Stimulated activated CD4-positive, alpha-beta T cell treated with anti-CD3 and anti-CD28 coated beads, TNF-alpha, amount 100 ng/mL, for 24 hours (primary cell): ENCODE results near the gene KCNJ1.

ENCODE experiments used
- DNase-seq, 3 experiments: peaks; one replicate each; pipeline ENCODE4 v3.0.0-alpha.2; 2020; ENCODE audit warnings: low read depth in 3 of 3

Gene KCNJ1

DNA sequence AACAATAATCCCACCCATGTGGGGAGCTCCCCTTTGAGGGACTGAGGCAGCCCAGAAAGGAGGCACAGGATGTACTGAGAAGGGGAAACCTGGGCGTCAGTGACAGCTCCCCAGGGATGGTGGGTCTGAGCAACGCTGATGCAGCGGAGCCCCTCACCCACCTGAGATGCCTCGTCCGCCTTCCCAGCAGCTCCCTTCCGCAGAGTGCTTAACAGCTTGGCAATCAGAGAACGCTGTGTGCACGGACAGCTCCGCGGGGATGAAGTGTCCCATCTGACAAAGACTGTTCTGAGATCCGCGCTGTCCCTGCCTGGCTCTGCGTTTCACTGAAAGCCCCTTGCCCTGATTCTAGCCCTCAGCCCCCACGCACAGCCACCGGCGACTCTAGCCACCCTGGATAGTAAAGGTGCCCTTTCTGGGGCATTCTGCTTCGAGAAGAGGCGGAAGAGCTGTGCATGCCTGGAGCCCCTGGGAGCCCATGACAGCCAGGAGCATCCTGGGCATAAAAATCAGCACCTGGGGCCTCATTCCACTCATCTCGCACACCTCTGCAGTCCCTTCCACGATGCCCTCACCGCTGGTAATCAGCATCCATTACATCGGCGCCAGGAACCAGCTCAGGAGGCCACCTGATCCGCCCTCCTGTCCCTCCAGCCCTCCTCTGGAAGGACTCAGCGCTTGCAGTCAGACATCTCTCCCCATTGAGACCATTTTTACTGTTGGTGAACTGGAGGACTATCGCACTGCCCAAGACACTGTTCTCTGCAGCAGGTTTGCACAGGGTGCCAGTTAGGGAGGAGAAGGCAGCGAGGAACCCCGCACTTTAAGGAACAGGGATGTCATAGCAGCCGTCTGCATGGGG, 34.8 kb upstream of the KCNJ1 start:
- DNase-seq = no peak

DNA sequence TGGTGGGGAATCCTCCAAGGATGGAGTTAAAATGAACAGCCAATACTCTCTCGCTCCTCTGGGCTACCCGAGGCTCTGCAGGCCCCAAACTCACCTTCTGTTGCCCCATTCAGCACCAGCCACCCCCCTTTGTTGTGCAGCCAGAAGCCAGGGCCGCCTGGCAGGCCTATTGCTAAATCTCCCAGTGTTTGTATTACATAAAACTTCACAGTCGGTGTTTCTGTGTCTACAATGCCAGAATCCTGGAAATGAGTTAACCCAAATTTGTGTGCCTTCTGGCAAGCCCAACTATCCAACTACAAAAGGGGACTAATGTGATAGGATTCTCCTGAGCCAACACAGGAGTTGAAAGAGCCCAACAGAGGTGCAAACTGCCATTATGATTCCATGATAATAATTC, 33.4 kb upstream of the KCNJ1 start:
- DNase-seq = no peak

DNA sequence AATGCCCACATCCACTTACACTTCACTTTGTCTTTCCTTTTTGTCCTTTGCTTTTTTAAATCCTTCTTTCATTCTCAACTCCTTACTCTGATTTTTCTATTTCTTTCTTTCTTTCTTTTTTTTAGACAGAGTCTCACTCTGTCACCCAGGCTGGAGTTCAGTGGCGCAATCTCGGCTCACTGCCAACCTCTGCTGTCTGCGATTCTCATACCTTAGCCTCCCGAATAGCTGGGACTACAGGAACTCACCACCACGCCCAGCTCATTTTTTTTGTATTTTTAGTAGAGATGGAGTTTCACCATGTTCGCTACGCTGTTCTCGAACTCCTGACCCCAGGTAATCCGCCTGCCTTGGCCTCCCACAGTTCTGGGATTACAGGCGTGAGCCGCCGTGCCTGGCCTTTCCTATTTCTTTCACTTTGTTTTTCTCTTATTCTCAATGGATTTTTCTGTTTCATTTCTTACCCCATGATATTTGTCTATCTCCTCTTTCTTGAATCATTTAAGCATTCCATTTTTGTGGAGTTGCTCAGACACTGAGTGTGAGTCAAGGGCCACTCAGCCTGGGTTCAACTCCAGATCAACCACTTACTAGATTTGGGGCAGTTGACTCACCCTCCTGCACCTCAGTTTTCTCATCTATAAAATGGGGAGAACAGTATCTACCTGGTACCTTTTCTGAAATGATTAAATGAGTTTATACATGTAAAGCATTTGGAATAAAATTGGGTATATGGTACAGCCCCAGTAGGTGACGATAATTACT, 31.7 kb upstream of the KCNJ1 start:
- DNase-seq = no peak

DNA sequence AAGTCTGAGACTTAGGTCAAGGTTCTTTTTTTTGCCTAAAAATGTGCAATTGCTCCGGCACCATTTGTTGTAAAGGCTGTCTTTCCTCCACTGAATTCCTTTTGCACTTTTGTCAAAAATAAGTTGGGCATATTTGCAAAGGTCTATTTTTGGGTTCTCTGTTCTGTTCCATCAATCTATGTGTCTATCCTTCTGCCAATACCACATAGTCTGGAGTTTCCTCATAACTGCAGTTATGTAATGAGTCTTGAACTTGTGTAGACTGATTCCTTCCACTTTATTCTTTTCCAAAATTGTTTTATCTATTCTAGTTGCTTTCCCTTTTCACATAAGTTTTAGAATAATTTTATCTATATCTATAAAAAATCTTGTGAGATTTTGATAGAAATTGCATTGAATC, 30.7 kb upstream of the KCNJ1 start:
- DNase-seq = no peak

DNA sequence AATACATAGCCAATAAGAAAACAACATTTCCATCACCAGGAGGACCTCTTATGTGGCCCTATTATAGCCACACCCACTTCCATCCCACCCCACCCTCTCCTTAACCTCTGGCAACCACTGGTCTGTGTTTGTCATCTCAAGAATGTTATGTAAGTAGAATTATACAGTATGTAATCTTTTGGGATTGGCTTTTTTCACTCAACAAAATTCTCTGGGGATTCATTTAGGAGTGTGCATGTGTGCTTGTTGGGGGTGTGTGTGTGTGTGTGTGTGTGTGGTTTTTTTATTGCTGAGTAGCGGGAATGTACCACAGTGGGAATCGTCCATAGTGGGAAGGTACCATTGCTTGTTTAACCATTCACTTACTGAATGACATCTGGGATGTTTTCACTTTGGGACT, 29.3 kb upstream of the KCNJ1 start:
- DNase-seq = no peak

DNA sequence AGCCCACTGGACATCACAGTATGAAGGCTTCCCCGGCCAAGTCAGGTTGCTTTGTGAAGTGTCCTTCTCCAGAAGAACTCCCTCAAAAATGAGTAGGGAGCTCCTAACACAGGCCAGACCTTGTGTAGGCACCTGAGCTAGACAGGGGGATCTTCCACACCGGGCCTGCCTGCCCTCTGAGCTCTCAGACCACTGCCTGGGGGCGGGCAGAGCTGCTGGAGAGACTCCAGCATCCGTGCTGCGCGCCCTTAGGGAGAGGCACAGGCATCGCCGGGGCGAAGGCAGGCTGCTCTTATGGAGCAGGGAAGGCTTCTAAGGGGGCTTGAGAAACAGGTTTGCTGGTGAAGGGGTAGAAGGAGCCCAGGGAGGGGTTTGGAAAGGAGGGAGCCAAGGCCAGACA, 28.4 kb upstream of the KCNJ1 start:
- no peak for DNase-seq

DNA sequence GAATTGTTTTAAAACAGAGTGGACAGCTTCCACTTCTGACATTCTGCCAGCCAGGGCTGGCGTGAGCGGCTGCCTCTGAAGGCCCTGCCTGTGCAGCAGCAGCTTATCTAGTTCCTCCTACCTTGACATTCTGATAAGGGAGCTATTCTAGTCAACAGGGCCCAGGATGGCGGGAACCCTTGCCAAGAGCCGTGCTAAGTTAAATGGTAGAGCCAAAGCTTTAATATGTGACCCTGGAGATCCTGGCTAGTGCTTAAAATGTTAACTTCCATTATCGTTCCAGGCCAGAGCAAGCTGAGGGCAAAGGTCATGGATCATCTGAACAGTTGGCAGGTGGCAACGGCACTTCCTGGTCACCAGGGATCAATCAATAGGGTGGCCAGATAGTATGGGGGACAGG, 27.6 kb upstream of the KCNJ1 start:
- DNase-seq = no peak

DNA sequence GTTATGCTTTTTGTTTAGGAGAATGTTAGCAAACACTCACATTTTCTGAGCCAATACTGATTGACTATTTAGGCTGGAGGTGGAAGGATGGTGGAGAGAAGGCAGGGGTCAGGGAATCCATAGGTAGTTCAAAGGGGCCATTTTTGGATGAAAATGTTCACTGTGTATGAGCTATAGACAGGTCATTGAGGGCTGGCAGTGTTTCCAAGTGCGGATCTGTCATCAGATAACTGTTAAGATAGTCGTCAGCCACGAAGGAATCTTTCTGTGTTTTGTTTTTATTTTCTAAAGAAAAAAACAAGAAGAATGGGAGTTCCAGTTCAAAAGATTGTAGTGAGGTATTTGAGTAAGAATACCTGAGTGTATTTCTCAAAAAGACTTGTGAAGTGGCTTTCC, 27.2 kb upstream of the KCNJ1 start:
- DNase-seq = no peak

DNA sequence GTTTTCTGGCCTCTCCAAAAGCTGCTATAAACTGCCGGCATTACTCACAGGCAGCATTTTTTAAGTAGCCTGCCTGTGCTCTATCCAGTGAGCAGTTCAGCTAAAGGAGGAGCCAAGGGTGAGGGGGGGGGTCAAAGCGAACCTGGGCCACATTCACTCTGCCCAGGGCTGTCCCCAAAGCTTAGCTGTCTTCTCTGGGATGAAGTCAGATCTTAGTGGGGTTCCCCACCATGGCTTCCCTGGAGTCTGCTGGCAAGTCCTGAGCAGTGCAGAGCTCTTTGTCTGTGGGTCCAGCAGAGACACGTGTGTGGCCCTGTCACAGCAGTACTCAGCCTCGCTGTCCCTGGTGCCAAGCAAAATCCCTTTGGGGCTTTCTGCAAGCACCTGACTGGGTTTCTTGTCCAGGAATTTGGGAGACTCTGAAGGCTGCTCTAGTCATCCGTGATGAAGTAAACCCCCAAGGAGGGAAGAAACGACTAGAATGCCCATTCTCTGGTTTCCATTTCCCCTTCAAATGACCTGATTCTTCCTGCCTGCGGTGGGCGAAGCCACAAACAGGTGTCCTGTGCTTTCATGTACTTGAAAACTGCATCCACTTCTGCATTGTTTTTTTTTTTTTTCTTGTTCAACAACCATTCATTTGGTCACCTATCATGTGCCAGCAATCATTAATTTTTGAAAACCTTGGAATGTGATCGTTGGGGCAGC, 26.6 kb upstream of the KCNJ1 start:
- DNase-seq = no peak

DNA sequence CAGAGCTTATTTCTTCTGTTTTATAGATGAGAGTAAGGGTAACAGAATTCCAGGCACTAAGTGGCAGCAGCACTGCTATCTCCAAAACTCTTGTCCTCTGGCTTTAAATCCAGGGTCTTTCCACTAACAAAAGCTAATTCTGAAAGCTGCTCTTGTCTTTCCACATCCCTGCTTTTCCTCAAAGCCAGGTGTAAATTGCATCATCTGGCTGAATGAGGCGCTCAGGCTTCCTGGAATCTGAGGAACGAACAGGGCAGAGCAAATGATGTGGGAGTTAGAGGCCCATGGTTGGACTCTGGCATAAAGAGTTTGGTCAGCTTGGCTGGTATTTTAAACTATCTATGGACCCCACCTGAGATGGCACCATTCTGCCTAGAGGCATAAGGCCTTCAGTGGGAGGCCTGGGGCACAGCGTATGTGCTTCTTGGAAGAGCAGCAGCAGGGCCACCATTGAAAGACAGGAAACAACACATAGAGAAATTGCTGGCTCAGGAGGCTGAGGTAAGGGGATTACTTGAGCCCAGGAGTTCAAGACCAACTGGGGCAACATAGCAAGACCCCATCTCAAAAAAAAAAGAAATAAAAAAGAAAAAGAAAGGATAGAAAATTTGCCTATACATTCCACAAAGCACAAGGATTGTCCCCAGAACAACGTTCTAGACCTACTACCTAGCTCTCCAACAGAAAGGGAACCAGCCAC, 25.9 kb upstream of the KCNJ1 start:
- no peak for DNase-seq

DNA sequence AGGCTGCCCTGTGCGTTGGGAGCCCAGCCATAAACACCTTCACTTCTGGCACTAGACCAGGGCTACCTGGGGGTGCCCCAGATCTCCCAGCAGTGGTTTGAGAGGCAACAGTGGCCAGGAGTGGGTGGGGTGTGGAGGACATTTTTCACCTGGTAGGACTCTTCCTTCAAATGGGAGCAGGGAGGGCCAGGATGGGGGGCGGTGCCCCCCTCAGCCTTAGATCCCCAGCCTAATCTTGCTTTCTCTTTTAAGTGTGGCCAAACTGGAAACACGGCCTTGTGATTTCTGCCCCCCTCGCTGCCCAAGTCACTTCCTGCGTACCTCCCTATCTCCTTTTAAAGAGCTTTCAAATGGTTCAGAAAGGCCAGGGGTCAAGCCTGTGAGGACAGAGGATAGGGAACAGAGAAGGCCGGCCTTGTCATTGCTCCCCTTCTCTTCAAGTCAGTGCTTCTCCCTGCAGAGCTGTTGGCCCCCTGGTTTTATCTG, 24.9 kb upstream of the KCNJ1 start:
- DNase-seq = no peak

DNA sequence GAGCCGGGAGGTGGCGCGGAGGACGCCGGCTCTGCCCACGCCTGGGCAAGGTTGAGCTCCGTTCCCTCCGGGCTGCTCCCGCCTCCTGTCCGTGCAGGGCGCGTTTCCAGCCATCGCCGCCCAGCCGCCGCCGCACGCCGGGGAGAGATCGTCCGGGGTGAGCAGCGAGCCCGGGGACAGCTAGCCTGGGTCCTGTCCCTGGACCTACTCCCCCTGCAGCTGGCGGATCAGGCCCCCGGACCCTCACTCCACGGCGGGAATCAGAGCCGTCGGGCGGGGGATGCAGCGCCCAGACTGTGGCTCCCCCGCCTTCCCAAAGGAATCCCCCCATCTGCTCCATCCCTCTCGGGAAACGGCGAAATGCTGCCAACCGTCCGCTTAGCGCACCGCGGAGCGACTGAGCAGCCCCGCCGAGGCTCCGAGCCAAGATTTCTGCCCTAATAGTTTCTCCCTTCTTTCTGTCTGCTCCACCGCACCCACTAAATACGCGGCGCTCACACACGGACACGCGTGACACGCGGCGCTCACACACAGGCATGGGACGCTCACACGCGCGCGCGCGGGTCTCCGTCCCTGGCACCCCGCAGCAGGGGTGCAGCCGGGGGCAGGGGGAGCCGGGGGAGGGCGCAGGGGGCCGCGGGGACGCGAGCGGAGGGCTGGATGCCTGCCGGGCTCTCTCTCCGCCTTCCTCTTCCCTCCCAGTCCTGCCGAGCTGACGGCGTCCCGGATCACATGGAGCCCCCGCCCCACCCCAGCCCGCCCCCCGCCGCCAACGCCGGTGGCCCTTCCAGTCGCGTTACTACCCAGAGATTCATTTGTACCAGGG, 23.7 kb upstream of the KCNJ1 start, which contains the start of gene KCNJ5:
Gene KCNJ5 (plus strand): TSS at position 814 of the 826 bp plus-strand sequence. CDS start 19,918 bp downstream, outside the sequence.
- DNase-seq = no peak

DNA sequence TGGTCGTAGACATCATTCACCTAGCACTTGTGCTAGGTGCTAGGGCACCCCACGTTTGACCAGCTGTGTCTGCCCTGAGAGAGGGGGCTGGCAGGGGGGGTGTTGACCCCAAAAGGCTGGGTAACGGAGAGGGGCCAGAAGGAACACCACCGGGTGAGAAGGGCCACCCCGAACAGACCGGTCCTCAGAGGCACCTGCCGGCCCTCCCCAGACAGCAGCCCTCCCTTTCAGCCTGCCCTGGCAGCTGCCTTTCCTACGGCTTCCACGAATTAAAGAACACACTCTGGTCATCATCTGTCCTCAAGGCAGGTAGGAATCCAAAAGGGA, 23.1 kb upstream of the KCNJ1 start:
- no peak for DNase-seq

DNA sequence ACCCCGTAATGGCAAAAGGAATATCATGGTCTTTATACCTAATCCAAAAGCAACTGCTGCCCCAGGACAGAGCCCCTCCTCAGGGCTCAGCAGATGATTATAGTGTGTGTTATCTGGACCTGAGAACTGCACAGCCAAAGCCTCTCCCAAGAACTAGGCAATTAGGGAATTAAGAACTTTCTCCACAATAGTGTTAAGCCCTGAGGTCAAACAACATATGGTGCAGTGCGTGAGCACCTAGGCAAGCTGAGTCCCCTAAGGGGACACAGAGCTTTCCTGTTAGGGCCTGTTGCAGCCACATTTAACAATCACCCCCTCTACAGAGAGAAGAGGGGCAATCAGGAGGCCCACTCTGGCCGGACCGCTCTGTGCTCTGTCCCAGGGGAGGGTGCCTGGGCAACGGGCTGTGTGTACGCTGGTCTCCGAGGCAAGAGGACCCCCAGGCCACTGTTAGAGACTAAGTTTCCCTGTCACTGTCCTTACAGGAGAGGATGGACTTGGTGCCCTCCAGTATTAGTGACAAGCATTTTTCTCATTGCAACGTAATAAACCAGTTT, 22.6 kb upstream of the KCNJ1 start:
- DNase-seq = no peak

DNA sequence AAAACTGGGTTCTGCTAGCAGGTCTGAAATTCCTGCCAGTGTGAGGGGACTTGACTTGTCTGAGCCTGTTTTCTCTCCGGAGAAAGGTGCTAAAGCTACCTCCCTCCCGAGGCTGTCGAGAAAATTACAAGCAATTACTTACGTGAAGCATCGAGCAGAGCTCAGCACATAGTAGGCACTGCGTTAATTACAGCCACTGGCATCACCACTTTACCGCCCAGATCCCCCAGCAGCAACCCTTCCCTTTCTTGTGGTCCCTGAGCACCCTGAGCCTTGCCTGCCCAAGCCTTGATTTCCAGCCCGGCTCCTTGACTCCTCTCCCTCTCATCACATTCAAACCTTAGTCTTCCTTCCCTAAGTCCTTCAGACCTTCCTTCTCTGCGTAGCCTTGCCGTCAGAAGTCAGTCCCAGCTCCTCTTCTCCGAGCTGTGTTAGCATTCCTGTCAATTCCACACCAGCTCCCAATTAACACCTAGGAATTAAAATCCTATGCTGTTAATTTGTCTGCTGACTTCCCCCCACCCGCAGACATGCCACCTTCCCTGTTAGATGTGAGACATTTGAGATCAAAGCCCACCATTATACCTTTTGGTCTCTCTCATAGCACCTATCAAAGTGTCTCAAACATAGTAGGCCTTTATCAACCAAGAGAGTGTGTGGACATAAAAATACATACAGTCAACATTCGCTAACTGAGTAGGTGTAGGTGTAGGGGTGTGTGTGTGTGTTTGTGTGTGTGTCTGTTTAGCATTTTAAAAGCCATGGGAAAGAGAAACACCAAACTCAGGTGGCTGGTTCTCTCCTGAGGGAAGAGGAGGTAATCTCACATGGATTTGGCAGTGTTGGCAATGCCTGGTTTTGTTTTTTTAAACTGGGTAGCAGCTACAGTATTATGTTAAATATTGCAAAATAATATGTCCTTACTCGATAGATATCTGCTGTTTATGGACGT, 21.2 kb upstream of the KCNJ1 start:
- DNase-seq = no peak

DNA sequence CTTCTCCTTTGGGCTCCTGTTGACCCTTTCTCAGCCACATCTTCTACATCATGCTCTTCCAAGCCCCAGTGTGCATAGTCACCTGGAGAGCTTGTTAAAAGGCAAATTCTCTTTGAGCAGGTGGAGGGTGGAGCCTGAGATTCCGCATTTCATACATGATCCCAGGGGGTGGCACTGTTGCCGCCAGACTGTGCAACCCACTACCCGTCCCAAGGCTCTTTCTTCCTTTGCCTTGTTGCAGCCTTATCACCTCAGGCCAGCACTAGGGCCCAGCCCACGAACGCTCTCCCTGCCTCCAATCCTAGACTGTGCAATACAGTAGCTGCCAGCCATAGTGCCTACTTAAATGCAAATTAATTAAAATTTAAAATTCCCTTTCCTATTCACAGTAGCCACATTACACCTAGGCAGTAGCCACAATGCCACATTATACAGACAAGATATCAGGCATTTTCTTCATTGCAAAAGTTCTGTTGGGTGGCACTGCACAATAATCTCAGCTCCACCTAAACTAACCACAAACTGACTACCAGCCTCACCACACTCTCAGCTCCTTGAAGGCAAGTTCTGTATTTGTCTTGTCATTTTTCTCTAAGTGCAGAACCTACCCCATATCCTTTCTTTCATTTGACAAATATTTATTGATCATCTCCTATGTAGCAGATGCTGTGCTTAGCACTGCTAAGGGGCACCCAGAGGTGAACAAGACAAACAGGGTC, 19.5 kb upstream of the KCNJ1 start:
- DNase-seq = no peak

DNA sequence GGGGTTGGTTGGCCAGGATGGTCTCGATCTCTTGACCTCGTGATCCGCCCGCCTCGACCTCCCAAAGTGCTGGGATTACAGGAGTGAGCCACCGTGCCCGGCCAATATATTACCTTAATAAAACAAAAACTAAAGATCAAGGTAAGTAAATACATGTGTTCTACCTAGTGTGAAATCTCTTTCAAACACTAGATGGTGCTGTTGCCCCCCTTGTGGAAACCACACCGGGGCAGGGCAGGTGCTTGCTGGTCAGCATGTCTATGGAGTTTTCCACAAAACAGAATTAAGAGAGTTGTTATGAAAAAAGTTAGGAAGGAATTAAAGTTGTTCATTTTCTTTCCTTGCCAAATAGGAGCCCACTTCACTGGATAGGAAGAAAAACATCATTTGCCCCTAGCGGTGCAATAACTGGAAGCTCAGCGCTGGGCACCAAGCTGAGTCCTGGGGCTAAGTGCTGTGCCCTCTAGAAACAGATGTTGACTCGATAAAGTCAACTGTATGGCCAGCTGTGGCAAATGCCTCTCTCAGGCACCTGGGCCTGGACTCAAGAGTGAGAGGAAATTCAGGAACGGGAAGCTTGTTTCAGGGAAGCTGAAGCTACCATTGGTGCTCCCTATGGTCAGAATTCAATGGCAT, 17.7 kb upstream of the KCNJ1 start:
- peak in 2 of 3 experiments; percentile 21 to 27 for DNase-seq

DNA sequence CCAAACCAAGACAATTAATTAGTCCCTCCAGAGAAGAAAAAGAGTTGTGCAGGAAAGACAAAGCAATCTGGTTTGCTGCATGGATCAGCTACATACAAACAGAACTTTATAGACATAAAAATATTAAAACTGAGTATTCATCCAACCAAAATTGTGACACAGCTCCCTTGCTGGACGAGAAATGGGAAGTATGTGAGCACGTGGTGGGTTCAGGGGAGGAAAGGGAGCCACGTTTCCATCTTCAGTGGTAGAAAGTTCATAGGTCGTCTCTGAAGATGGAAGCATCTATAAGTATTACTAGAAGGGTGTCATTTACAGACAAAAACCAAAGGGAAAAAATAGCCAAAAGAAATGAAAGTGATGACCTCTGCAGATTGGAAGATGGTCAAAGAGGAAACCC, 17.0 kb upstream of the KCNJ1 start:
- DNase-seq = no peak
